Kidney tubule cell (primary cell): ENCODE data around the gene NODAL.

Experiments used
- DNase-seq: peaks from one replicate; pipeline ENCODE4 v3.0.0-alpha.2; 2018; ENCODE audit warnings: low spot score

The NODAL gene

DNA sequence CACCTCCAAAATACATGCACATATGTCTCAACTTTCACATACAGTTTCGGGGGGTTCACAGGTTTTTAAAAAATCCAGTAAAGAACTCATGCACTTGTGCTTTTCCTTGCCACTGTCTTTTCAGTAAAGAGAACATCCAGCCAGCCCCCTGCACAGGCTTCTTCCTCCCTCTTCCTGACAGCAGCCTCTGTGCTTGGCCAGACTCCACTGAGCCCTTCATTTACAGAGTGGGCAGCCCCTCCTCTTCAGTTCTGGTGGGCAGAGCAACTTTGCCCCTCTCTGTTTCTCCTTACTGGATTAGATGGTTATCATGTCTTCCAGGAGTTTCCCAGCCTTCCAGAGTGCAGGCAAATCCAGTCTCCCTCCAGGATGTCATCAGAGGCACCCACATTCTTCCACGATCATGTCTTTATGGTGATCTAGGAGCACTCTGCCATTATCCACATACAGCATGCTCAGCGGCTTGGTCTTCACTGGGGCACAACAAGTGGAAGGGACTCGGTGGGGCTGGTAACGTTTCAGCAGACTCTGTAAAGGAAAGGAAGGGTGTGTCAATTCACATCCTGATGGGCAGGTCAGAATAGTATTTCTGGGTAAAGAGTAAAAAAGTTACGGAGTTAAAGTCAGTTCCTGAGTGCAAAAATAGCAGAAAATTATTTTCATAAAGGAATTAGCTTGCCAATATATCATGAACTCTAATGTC, 8.8 kb downstream of the NODAL start:
- no peak for DNase-seq

DNA sequence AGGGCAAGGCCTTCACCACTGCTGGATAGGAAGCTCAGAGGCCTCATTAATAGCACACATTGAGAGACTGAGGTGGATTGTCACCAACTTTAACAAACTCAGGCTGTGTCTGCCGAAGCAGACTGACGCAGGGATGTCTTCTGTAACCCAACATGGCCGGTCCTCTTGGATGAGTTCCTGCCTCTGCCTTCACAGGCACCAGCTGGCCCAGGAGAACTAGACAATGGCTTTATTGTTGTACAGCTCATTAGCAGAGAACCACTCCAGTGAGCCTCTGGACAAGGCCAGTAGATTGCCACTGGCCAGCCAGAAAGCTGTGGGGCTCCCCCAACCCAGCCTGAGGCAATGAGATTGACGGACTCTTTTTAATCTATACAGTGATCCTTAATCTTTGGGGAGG, 9.4 kb downstream of the NODAL start:
- no peak for DNase-seq

DNA sequence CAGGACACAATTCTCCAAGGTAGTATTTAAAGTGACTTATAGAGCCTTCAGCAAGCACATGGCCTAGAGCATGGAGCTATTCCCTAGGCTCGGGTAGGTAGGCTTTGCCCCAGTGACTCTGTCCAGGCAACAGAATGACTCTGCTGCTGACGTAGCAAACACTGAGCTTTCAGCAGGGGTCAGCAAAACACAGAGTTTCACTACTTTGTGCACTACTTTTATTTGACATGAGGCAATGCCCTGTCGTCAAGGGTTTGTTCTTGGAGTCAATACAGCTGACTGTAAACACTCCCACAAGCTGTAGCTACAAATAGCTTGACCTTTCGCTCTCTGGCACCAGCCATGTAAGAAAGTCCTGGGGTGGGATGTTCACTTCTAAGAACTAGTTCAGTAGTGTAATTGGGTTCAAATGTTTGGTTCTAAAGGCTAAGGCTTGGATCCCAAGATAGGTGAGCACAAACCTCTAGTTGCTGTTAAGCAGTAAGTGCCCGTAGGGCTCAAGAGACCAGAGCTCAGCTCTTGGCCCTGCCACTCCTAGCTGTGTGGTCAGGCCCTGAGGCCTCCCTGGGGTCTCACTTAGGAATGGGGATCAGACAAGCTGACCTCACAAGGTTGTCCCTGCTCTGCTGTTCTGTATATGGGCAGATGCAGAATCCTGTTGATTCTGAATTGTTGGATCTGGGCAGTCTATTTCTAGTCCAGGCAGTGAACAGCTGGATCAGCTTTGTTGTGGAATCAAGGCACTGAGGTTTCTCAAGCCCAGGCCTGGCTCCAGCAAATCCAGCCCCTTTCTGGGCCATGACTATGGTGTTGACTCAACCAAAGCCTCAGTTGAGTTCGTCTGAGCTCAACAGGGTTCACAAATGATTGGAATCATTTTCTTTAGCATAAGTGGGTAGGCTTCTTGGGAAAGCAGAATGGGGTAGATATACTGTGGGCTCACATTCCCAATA, 10.7 kb downstream of the NODAL start:
- no peak for DNase-seq

DNA sequence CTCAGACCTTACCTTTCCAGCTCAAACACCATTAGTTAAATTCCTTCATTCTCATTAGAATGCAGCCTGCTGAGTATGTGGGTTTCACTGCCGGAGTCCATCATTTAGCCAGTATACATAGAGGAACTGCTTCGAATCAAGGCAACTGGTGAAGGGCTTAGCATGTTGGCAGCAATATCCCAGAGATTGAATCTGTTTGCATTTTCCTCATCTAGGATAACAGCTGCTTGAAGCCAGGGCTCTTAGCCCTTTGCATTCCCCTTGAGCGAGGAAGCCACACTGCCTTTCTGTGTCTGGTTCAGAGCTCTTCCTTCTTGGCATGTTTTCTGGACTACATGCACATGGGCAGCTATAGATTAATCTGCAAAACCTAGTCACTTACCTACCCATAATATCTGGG, 14.7 kb downstream of the NODAL start:
- DNase-seq: no peak

DNA sequence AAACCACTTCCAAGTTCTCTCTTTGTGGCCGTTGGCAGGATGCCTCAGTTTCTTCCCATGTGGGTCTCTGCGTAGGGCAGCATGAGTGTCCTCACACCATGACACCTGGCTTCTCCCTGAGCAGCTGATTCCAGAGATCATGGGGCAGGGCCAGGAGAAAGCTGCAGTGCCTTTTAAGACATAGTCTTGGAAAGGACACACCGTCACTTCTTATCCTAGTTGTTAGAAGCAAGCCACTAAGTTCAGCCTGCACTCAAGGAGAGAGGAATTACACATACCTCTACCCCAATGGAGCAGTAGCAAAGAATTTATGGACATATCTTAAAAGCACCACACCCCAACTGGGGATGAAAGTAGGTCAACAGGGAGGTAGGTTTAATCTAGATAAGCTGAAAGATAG, 16.4 kb downstream of the NODAL start:
- no peak for DNase-seq

DNA sequence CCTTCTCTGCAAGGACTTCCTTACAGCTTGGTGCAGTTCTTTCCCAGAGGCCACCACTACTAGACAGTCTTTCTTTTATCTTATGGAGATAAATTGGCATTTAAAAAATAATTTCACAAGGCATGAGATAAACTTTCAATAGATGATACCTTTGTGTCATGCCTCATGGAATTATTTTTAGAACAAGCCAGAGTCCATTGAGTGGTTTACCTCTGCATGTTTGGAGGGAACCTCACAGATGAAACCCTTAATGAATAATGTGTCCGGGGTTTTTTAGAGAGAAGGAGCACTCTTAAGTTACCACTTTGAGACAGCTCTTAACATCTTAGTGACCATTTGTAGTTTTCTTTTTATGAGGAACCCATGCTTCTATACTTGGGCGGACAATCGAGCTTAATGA, 17.2 kb downstream of the NODAL start:
- DNase-seq: no peak

DNA sequence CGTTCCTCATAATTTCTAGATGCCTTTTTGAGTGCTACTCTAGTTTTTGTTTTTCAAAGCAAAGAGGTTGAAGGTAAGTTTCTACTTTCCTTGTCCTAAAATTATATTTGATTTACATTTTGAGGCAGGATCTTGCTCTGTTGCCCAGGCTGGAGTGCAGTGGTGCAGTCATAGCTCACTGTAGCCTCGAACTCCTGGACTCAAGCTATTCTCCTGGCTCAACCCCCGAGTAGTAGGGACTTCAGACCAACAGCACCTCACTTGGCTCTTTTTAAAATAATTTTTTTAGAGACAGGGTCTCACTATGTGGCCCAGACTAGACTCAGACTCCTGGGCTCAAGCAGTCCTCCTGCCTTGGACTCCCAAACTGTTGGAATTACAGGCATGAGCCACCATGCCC, 22.8 kb downstream of the NODAL start:
- DNase-seq: no peak

DNA sequence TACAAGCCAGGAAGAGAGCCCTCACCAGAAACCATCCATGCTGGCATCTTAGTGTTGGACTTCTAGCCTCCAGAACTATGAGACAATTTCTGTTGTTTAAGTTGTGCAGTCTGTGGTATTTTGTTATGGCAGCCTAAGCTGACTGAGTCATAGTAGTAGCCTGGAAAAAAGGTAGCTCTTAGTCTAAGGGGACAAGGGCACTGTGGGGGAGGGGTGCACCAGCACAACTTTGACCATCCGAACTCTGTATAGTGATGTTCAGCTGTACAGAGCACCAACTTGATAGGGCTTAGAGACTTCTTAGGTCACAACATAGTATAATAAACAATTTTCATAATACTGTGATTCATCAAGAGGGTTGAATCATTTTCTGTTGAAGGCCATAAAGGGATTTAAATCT, 23.3 kb downstream of the NODAL start:
- DNase-seq: peak; percentile 47

DNA sequence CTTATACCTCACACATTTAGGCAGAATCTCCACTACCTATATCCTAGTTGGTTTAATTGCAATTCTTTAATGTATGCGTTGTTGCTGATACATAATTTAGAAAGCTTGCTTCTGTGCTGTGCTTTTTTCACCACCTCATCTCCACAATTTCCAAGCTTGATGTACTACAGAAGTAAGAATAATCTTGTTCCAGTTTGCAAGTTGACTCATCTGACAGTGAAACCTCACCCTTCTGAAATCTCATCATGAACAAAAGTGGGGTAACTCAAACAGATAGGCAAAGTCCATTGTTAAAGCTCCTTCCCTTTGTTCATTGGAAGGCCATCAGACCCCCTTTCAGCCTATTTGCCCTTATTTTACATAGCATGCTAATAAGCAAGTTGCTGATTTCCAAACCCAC, 23.9 kb downstream of the NODAL start:
- DNase-seq: no peak

DNA sequence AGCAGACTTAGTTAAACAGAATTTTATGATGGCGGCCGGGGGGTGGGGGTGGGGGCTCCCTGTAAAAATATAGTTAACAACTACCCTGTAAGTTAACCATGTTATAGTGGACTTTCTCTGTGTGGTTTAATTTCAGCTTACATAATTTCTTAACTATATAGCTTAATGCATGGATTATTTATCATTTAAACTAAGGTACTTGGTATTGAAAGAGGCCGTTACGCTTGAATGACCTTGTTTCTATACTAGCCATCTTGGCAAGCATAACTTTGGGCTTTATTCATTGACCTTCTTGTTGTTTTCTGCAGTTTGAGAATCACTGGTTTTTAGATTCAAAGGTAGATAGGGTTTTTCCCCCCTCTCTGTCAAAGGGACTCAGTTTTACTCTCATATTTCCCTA, 29.1 kb downstream of the NODAL start:
- no peak for DNase-seq

DNA sequence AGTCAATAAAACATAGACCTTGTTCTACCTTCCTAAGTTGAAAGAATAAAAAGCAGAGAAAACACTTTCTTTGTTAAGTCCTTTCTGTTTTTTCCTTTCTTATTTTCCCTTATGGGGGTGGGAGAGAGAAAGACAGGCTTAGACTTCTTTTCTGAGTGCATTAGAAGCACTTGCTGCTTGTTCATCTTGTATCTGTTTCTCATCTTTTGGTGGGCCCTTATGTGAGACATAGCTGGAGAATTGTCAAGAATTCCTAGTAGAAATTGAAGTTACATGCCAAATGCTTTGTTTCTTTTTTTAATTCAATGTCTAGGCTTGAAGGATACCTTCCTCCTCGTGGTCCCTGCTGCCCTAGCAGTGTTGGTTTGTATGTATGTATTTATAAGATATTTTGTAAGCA, 30.9 kb downstream of the NODAL start:
- DNase-seq: no peak

DNA sequence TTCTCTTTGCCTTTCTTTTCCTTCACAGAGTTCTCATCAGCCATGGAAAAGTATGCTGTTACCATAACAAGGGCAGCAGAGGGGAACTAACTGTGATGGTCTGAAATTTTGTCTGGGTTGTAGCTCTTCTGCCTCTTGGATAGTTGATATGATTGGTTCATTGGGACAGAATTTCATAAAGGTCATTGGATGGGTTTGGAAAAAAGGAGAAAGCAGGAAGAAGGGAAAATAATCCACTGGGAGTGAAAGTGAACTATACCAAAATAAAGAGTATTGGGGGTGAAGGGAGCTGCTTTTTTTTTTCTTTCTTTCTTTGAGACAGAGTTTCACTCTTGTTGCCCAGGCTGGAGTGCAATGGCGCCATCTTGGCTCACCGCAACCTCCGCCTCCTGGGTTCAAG, 31.7 kb downstream of the NODAL start:
- DNase-seq: no peak

DNA sequence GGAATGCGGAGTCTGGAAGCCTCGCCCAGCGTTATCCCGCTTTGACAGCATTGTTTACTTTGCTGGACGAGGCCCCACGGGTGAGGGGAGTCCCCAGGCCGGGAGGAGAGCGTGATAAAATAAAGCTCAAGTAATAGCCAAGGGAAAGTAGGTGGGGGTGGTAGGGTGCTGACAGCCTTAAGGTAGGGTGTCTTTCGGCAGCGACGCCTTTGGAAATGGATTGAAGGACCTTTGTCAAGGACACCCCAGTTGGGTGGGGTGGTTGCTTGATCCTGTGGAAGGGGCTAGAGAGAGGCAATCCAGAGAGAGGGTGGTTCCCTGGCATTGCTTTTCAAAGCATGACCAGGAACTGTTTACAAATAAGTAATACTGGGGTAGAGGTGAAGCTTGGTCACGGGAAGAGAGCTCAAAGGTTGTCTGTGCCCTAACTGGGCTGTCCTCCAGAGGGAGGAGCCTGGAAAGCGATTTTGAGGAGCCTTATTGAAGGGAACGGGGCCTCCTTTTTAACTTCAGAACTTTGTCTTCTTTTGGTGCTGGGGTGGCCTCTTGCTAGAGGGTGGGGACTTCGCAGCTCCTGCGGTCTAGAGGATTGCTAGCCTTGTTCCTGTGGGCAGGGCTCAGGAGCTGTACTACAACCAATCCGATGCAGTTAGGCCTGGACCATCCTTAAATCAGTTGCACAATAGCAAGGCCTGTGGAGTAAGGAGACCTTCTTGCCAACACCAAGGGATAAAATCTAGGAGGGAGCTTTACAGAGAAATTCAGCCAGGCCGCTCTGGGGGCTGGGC, 36.2 kb downstream of the NODAL start:
- DNase-seq: peak; percentile 71

DNA sequence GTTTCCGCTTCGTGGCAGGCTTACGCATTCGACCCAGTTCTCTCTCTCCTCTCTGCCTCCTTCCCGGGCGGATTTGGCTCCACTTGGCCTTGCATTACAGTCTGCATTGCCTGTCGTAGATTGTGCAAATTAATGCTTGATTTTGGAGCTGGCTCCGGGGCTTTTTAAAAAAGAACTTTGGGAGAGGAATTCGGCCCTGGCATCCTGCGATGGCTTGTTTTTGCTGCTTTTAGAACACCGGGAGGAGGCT, 36.8 kb downstream of the NODAL start:
- peak; percentile 44 for DNase-seq

DNA sequence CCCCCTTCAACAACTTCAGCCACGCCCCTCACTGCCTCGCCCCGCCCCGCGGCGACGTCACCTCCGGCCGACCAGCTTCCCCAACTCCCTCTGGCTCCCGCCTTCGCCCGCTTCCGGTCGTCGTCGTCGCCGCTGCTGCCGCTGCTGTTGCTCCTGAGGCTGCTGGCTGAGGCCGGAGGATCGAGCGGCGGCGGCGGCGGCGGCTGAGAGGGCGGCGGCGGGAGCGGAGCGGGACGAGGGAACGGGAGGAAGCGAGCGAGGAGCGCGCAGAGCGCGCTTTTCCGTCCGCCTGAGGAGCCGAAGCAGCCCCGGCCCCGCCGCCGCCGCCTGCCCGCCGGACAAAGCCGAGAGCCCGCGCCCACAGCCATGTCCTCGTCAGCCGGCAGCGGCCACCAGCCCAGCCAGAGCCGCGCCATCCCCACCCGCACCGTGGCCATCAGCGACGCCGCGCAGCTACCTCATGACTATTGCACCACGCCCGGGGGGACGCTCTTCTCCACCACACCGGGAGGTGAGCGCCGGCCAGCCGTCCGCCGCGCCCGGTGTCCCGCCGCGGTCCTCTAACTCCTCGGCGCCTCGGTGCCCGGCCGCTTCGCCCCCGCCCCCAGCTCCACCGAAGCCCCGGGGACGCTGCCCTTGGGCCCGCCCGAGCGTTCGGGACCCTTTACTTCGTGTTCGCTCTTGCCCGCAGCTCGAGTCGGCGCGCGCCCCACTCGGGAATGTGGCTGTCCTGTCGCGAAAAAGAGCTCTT, 37.3 kb downstream of the NODAL start, which contains the start of gene EIF4EBP2:
Gene EIF4EBP2, plus strand, starts transcription at position 110 of the 751 bp plus-strand sequence. Its CDS starts 257 bp downstream, at position 367.
- peak; percentile 93 for DNase-seq

DNA sequence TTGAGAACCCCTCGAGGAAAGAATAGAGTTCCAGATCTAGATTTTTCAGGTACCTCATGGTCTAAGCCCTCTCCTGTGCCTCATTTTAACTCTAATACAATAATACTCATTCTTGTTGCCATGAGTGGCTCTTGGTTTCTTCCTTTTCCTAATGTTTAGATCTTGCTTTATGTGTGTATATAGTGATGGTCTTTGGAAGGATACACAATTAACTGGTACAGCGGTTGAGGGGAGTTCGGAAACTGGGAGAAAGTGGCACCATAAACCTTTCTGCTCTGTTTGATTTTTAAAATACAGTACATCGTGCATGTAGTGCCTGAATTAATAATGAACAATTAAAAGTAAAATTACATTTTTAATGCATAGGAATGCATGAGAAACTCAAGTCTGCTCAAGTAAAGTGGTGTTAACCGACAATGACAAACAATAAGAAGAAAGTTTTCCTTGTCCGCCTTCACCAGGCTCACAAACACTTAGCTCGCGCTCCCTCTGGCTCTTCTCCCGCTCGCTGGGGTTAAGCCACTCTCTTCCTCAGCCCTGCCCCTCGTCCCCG, 37.9 kb downstream of the NODAL start:
- DNase-seq: no peak

DNA sequence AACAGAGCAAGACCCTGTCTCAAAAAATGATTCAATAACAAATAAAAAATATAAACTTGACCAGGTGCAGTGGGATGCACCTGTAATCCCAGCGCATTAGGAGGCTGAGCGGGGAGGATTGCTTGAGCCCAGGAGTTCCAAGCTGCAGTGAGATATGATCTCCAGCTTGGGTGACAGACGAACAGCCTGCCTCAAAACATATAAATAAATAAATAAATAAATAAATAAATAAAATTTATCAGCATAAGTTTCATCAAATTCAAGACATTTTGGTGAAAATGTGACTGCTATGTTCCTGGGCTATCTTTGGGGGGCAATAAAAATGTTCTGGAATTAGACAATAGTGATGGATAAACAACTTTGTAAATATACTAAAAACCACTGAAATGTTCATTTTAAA, 42.3 kb downstream of the NODAL start:
- no peak for DNase-seq

DNA sequence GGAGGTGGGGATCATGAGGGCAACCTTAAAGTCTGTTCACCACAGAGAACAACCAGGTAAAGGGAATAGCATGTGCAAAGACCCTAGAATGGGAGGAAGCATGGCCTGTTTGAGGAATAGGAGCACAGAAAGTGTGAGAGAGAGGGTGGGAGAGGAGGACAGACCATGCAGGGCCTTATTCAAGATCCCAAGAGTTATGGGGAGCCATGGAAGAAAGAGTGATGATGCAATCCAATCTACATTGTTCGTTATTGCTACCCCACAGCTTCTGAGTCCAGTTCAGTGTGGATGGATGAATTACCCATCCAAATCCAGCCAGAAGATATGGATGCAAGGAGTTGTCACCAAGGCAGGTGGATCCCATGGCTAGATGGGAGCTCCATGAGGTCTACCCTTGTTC, 45.3 kb downstream of the NODAL start:
- no peak for DNase-seq

DNA sequence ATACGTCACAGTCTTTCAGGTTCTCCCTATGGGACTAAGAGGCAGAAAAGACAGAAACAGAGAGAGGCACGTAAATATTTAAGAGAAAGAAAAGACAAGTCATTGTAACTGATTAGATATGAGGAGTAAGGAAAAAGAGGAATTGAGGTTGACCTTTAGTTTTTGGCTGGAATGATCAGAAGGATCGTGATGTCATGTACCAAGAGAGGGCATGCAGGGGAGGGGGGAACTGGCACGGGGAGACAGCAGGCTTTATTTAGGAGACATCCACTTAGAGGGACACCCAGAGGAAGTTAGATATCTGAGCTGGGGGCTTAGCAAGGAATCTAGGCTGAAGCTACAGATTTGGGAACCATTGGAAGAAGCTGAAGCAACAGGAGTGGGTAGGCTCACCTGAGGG, 49.8 kb downstream of the NODAL start:
- no peak for DNase-seq
